ENCODE results near the gene ACER2. TPM values are rescaled to one million over a fixed set of nuclear protein-coding genes. Genes with fewer than 3 reads are reported as not detected.

The ACER2 gene
- total RNA-seq, 1 donor from 2014 or later = 0.70 TPM

- Mint-ChIP-seq H3K9me3 (ENCODE audit: unreplicated experiment) (no peaks in the 10 kb centered on the region), H3K4me1 (ENCODE audit: unreplicated experiment) (no peaks in the 10 kb centered on the region), H3K36me3 (ENCODE audit: unreplicated experiment) (no peaks in the 10 kb centered on the region), H3K4me3 (ENCODE audit: unreplicated experiment) (no peak overlapping the region), H3K27ac (ENCODE audit: unreplicated experiment) (no peak overlapping the region), H3K27me3 (ENCODE audit: unreplicated experiment) (no peaks in the 10 kb centered on the region)
- DNase-seq (ENCODE audit: extremely low spot score, unreplicated experiment) = no peak
- TF ChIP-seq CTCF (IDR thresholded peaks at IDR 0.05) = no peak
These were observed 37.6 kb downstream of the ACER2 start for GRCh38 chr9:19446361-19446861.

GRCh38 chr9:19451240-19452087, 42.7 kb downstream of the ACER2 start:
- TF ChIP-seq CTCF (IDR thresholded peaks at IDR 0.05) = no peak
- Mint-ChIP-seq H3K4me3 (ENCODE audit: unreplicated experiment) (no peak overlapping the region), H3K36me3 (ENCODE audit: unreplicated experiment) (no peaks in the 10 kb centered on the region), H3K27me3 (ENCODE audit: unreplicated experiment) (no peaks in the 10 kb centered on the region), H3K9me3 (ENCODE audit: unreplicated experiment) (no peaks in the 10 kb centered on the region), H3K27ac (ENCODE audit: unreplicated experiment) (no peak overlapping the region), H3K4me1 (ENCODE audit: unreplicated experiment) (no peaks in the 10 kb centered on the region)
- DNase-seq (ENCODE audit: extremely low spot score, unreplicated experiment) = no peak

GRCh38 chr9:19456426-19456825, 47.6 kb downstream of the ACER2 start:
- no peaks in the 10 kb centered on the region for H3K36me3 Mint-ChIP-seq (ENCODE audit: unreplicated experiment)
- H3K4me1 Mint-ChIP-seq (ENCODE audit: unreplicated experiment) = peaks cover 8% of the 10 kb centered on the region
- H3K27me3 Mint-ChIP-seq (ENCODE audit: unreplicated experiment) = peaks cover 4% of the 10 kb centered on the region
- no peak for TF ChIP-seq CTCF (IDR thresholded peaks at IDR 0.05)
- no peak overlapping the region for H3K4me3 Mint-ChIP-seq (ENCODE audit: unreplicated experiment)
- no peak for DNase-seq (ENCODE audit: extremely low spot score, unreplicated experiment)
- H3K27ac Mint-ChIP-seq (ENCODE audit: unreplicated experiment) = no peak overlapping the region
- no peaks in the 10 kb centered on the region for H3K9me3 Mint-ChIP-seq (ENCODE audit: unreplicated experiment)

- peaks cover 8% of the 10 kb centered on the region for H3K4me1 Mint-ChIP-seq (ENCODE audit: unreplicated experiment)
- H3K4me3 Mint-ChIP-seq (ENCODE audit: unreplicated experiment) = peak overlapping the region; percentile 44
These were observed 48.3 kb downstream of the ACER2 start for GRCh38 chr9:19456996-19457692.

More at GRCh38 chr9:19456996-19457692, 48.3 kb downstream of the ACER2 start:
- peaks cover 4% of the 10 kb centered on the region for H3K27me3 Mint-ChIP-seq (ENCODE audit: unreplicated experiment)
- H3K9me3 Mint-ChIP-seq (ENCODE audit: unreplicated experiment) = no peaks in the 10 kb centered on the region
- H3K27ac Mint-ChIP-seq (ENCODE audit: unreplicated experiment) = peak overlapping the region; percentile 7
- H3K36me3 Mint-ChIP-seq (ENCODE audit: unreplicated experiment) = no peaks in the 10 kb centered on the region
- TF ChIP-seq CTCF (IDR thresholded peaks at IDR 0.05) = peak; percentile 96
- DNase-seq (ENCODE audit: extremely low spot score, unreplicated experiment) = peak; percentile 88

Measured in osteocyte (in vitro differentiated cells).